ENCODE data around the gene GALNS. TPM values are rescaled to one million over a fixed set of nuclear protein-coding genes. Genes with fewer than 3 reads are reported as not detected.

GALNS gene
- total RNA-seq, 1 donor from 2014 or later = 16.8 TPM

DNA sequence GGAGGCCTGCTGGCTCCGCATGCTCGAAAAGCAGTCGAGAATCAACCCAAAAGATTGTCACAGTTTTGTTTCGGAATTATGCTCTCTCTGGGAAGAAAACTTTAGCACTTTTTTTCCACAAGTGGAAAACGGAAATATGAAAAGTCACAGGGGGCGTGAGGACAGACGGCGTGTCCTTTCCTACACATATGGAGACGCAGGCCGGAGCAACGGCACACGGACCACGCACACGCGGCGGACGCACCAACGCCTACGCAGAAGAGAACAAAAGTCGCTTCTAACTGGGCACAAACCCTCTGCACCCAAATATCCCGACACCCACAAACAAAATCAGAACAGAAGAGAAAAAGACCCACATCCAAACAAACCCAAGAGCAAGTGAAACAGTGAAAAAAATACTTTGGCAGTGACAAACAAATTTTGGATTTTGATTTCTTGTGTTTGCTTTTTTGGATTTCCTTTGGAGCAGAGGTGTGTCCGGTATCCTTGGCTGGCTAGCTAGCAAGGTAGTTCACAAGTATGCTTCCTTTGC, 19.0 kb upstream of the GALNS start:
- DNase-seq (ENCODE audit: low read depth, low spot score) = no peak

DNA sequence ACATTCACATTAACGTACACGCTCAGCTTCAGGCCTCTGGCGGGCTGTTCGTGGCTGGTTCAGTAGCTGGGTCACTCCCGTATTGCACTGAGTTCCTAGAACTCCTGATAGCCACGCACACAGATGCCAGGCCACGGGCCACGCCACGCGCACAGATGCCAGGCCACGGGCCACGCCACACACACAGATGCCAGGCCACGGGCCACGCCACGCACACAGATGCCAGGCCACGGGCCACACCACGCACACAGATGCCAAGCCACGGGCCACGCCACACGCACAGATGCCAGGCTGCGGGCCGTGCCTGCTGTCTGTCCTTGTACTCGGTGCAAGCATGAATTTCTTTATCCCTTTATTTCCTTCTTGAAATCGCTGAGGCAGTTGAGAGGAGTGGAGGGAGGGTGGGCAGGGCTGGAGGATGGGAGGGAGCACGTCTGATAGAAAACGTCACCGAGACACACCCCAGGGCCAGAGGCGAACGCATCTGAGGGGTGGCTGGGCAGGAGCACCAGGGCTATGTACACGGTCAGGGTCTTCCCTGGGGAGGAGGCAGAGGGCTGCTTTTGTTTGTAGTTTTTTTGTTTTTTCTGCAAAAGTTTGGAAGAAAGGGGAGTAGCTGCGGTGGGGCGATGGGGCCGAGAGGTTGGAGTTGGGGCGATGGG, 18.3 kb upstream of the GALNS start:
- DNase-seq (ENCODE audit: low read depth, low spot score) = no peak

DNA sequence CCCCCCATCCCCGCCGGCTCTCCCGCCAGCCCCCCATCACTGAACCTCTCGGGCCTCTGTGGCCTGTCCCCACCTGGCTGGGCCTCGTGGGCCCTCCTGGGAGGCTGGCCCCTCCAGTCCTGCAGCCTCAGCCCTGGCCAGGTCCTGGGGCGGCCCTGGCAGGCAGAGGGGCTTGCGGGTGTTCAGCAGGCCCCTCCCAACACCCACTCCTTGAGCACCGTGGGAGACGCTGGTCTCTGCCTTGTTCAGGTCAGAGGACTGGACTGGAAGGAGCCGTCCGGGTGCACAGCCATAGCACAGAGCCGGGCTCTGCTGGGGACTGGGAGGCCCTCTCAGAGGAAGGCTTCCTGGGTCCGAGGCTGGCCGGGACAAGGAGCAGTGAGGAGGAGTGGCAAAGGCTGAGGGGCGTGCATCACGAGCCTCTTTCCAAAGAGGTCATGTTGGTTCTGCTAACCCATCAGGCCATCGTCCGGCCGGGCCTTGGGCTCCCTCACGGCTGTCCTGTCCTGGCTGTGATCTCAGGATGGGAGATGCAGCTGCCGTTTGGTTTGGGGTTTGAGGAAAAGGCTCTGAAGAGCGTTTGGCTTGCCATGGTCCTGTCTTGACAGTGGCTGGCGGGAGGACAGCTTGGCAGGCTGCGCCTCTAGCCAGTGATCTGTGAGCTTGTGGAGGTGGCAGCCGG, 16.0 kb upstream of the GALNS start:
- DNase-seq (ENCODE audit: low read depth, low spot score) = no peak

DNA sequence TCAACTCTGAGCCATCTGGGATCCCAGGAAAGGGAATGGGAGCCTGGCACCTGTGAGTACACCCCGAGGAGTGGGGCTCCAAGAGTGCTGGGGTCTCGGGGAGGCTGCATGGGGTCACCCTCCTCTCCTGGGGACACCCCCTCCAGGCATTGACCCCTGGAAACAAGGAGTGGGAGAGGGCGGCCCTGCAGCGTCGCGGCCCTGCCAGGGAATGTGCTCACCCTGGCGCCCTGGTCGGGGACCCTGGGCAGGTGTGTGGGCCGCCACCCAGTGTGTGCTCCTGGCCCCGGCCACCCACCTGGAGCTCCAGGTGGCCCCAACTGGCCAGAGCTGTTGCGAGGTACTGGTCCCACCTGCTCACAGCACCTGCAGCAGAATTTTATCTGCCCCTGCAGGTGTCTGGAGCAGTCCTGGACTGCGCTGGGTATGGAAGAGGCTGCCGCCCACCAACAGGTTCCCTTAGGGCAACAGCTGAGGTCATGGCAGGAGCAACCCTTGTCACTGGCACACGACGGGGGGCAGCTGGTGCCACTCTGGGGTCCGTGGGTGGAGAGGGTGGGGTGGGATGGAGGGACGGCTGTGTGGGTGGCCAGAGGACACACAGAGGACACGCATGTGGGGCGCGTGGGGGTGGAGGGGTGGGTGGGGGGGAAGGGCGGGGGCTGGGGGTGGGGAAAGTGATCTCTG, 15.1 kb upstream of the GALNS start:
- DNase-seq (ENCODE audit: low read depth, low spot score) = no peak

DNA sequence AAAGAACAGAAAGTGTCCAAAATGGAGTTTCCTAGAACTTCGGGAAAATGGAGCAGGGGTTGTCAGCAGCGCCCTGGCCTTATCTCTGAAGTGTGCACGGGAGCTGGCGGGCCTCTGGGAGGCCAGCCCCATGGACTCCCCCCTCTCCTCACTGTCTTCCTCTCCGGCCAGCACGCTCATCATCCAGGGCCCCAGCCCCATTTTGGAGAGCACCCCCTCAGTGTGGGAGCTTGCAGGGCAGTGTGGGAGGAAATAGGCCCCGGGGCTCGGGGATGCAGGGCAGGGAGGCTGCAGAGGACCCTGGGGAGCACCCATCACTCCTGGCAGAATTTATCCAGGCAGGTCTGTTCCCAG, 14.6 kb upstream of the GALNS start:
- DNase-seq (ENCODE audit: low read depth, low spot score) = no peak

DNA sequence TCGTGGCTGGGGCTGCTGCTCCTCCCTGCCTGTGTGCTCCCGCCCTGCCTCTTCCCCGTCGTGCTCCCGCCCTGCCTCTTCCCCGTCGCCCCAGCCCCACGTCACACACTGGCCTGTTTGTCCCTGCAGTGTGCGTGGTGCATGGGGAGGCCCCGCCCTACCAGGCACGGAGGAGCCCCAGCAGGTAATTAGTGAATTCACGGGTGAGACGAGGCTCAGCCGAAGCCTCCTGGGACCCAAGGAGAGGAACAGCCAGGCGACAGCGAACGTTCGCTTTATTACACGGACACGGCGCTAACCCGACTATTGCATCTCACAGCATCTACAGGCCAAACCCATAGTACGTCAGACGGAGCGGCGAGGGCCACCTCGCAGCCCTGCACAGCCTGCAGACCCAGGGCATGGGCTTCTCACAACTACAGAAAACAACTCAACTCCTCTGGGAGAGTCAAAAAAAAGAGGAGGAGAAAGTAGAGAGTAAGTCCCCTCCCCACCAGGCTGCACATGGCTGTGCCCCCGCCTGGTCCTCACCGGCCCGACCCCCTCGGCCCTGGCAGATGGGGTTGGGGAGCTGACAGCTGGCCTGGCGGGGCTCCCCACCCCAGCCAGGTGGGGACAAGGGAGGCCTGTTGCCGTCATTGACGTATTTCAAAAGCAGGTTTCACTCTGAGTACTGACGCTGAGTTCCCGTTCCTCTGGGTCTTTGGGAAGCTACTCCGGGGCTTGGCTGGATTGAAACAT, 14.0 kb upstream of the GALNS start:
- DNase-seq (ENCODE audit: low read depth, low spot score) = no peak

DNA sequence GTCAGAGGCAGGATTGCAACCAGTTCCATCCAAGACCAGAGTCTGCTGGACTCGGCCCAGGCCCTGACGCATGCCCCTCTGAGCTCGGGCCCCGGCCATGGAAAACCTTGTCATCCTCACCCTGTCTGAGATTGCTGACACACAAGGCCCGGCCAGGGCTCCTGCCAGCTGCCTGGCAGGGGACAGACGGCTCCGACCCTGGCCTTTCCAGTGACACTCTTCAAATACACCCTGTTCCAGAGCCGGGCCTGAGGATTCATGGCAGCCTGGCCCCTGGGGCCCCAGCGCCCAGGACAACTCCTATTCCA, 12.9 kb upstream of the GALNS start:
- DNase-seq (ENCODE audit: low read depth, low spot score) = no peak

DNA sequence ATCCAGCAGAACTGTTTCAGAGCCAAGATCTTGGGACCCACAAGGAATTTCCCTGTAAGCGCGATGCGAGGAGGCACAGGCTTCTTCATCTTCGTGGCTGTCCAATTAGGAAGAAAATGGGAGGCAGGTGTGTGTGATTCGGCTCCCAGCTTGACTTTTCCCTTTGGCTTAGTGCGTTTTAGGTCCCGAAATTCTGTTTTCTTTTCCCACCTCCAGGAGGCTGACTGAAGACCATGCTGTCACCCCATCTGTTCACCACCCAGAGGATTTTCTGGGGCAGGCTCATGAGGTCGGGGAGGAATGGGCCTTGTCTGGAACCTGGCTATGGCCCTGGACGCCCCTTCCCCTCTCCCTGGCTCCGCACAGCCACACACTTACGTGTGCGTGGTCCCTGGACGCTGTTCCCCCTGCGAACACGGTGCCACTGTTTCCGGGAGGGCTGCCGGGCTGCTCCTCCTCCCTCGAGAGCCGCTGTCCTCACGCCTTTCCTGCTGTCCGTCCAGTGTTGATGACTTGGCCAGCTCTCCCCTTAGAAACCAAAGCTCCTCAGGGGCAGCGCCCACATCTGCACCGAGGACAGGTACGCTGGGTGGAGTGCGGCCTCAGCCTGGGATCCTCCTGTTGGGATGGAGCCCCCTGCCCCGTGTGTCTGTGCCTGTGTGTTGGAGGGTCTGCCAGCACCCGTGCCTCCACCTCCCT, 12.4 kb upstream of the GALNS start:
- no peak for DNase-seq (ENCODE audit: low read depth, low spot score)

DNA sequence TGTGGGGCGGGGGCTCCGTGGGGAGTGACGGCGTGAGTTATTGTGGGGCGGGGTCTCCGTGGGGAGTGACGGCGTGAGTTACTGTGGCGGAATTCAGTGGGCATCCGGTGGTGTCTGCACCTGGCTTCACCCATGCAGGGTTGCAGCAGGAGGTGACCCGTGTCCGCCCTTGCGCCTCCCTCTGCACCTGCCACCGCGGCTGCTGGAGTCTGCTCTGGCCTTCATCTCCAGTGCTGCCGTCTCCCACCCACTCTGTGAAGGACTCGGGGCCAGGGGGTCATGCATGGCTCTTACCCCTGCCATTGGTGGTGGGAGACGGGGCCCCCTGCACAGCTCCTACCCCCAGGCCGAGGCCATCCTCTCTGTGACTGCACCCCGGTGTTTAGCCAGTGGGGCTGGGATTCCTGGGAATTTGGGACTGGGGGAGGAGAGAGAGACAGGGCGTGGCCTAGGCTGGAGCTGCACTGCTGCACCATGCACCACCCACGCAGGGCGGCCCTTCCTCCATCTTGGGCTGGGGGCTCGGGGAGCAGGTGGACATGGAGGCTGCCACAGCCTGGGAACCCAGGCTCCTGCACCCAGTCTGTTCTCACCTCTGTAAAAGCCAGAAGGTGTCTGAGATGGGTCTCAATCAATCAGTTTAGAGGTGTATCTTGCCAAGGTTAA, 11.0 kb upstream of the GALNS start:
- no peak for DNase-seq (ENCODE audit: low read depth, low spot score)

GRCh38 chr16:88866151-88866920, 9.6 kb upstream of the GALNS start, which contains the start of gene PABPN1L:
Gene PABPN1L (minus strand): TSS chr16:88866660. CDS start chr16:88866606, 54 bp downstream.
- DNase-seq (ENCODE audit: low read depth, low spot score) = no peak

- no peak for DNase-seq (ENCODE audit: low read depth, low spot score)
Measured at GRCh38 chr16:88865742-88866141, 9.0 kb upstream of the GALNS start.

DNA sequence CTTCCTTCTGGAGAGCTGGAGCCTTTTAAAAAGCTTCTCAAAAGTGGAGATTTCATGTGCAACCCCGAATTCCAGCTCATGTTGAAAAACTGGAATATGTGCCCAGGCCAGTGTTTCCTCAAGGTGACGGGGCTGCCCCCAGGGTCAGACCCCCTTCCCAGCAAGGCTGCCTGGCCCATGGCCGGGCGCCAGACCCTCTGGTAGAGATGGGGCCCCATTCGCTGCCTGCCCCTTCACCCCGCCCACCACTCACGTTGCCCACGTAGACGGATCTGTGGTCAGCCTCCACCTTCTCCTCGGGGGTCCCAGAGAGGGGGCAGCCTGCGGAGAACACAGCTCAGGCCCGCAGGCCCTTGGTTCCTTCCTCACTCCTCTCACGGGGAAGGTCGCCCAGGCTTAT, 8.6 kb upstream of the GALNS start:
- DNase-seq (ENCODE audit: low read depth, low spot score) = no peak

- no peak for DNase-seq (ENCODE audit: low read depth, low spot score)
Measured at GRCh38 chr16:88864521-88864920, 7.8 kb upstream of the GALNS start.

- DNase-seq (ENCODE audit: low read depth, low spot score) = no peak
Measured at GRCh38 chr16:88864099-88864498, 7.4 kb upstream of the GALNS start.

DNA sequence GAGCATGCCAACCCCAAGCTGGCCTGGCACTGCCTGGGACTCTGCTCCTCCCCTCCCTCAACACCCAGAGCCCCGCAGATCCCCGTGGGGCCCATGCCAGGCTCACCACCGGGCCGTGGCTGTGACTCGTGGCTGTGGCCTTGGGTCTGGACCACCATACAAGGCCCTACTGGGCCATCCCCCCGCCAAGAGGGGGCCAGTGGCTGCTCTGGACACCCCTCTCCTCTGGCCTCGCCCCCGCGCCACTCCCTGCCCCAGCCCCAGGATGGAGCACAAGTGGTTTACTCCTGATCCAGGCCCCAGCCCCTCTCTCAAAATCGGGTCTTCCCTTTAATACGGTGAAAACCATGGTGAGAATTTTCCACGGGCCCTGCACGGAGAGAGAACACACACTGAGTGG, 6.7 kb upstream of the GALNS start:
- no peak for DNase-seq (ENCODE audit: low read depth, low spot score)

- DNase-seq (ENCODE audit: low read depth, low spot score) = no peak
Measured at GRCh38 chr16:88862968-88863367, 6.2 kb upstream of the GALNS start.

GRCh38 chr16:88861359-88861758, 4.6 kb upstream of the GALNS start:
- no peak for DNase-seq (ENCODE audit: low read depth, low spot score)

- DNase-seq (ENCODE audit: low read depth, low spot score) = no peak
Measured at GRCh38 chr16:88859381-88860091, 2.8 kb upstream of the GALNS start.

DNA sequence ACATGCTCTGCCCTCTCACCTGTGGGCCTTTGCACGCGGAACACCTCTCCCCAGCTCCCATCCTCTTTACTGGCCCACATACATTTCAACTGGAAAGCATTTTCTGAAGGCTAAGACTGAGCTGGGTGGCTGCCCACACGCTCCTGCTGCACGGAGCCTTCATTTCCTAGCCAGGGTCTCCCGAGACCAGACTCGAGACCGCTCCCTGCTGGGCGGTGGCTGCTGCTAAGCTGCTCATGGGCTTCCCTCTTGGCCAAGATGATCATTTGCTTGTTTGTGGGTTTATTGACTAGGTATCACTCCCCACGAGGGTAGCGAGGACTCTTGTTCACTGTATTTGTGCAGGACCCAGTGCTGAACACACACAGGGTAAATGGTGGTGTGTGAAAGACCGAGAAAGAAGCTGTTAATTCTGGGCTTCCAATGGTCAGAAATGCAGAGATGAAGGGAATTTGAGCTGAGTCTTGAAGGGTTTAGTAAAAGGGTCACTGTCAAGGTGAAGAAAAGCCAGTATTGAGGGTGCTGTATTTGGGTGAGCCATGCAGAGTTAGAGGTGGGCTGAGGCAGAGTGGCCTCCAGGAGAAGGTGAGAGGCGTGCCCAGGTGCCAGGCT, 1.1 kb upstream of the GALNS start:
- DNase-seq (ENCODE audit: low read depth, low spot score) = peak; percentile 49

All from pulmonary artery endothelial cell (primary cell).